DOHH2 (cell line): ENCODE data around the gene KL.

ENCODE experiments used
- H3F3A ChIP-seq: fragments of 200-600 bp; sonication (generic), shearing (Covaris generic); 2 replicates; pipeline ENCODE4 v1.6.0; 2016; ENCODE audit warnings: antibody characterized with exemption, mild to moderate bottlenecking; ENCODE audit not compliant: control insufficient read depth, insufficient read depth
- H3K27ac ChIP-seq: fragments of 200-600 bp; sonication (generic); 2 replicates; pipeline ENCODE4 v1.5.1; 2014; ENCODE audit warnings: low read depth, mild to moderate bottlenecking, low read length, moderate library complexity
- H3K27me3 ChIP-seq: fragments of 200-600 bp; sonication (generic); 2 replicates; pipeline ENCODE4 v1.6.1; 2014; ENCODE audit warnings: mild to moderate bottlenecking, low read length, mixed read lengths; ENCODE audit not compliant: control insufficient read depth
- H3K36me3 ChIP-seq: fragments of 200-600 bp; sonication (generic); 2 replicates; pipeline ENCODE4 v1.6.1; 2014; ENCODE audit warnings: mild to moderate bottlenecking, low read length, moderate library complexity, mixed read lengths; ENCODE audit not compliant: control insufficient read depth
- H3K4me1 ChIP-seq: fragments of 200-600 bp; sonication (generic); 2 replicates; pipeline ENCODE4 v1.6.1; 2014; ENCODE audit warnings: mild to moderate bottlenecking, low read length, mixed read lengths; ENCODE audit not compliant: control insufficient read depth
- H3K4me2 ChIP-seq: fragments of 200-600 bp; sonication (generic); 2 replicates; pipeline ENCODE4 v1.6.0; 2014; ENCODE audit warnings: mild to moderate bottlenecking, low read length, moderate library complexity
- H3K4me3 ChIP-seq: fragments of 200-600 bp; sonication (generic); 2 replicates; pipeline ENCODE4 v1.5.1; 2014; ENCODE audit warnings: mild to moderate bottlenecking, low read length, mixed read lengths
- H3K79me2 ChIP-seq: fragments of 200-600 bp; sonication (generic); 2 replicates; pipeline ENCODE4 v1.6.1; 2014; ENCODE audit warnings: mild to moderate bottlenecking, low read length, mixed read lengths; ENCODE audit not compliant: control insufficient read depth
- H3K9me2 ChIP-seq: fragments of 200-600 bp; sonication (generic); replicated peaks from 2 replicates; pipeline ENCODE4 v1.6.1; 2014; ENCODE audit warnings: mild to moderate bottlenecking, low read length, mixed read lengths; ENCODE audit not compliant: control insufficient read depth
- H3K9me3 ChIP-seq: fragments of 200-600 bp; sonication (generic); 2 replicates; pipeline ENCODE4 v1.6.1; 2014; ENCODE audit warnings: antibody characterized with exemption, low read length, mixed read lengths; ENCODE audit not compliant: control insufficient read depth, insufficient read depth
- H4K20me1 ChIP-seq: fragments of 200-600 bp; sonication (generic); 2 replicates; pipeline ENCODE4 v1.6.0; 2014; ENCODE audit warnings: low read depth, mild to moderate bottlenecking, antibody characterized with exemption, low read length, moderate library complexity; ENCODE audit not compliant: control insufficient read depth, insufficient read depth
- EZH2phosphoT487 ChIP-seq: fragments of 200-600 bp; sonication (generic); IDR thresholded peaks from 2 replicates; pipeline ENCODE4 v1.6.1; 2017; ENCODE audit warnings: borderline replicate concordance, mild to moderate bottlenecking, antibody characterized with exemption, low read length, moderate library complexity, mixed read lengths
- TF ChIP-seq, protein P1 (sequence below): fragments of 200-600 bp; sonication (generic); IDR thresholded peaks from one replicate; pipeline ENCODE4 v1.5.1; 2014; ENCODE audit warnings: antibody characterized with exemption, mild to moderate bottlenecking, low read depth, low read length; ENCODE audit not compliant: poor library complexity, severe bottlenecking

Gene KL

GRCh38 chr13:33007237-33007636 is 9.0 kb upstream of the KL start:
- Histone ChIP-seq H3K4me1 (no peaks in the 10 kb centered on the region), H3K4me2 (no peak overlapping the region), H3K9me2 (no peaks in the 10 kb centered on the region), H3K79me2 (no peaks in the 10 kb centered on the region), H3F3A (no peaks in the 10 kb centered on the region), H3K4me3 (no peak overlapping the region), H3K27me3 (no peaks in the 10 kb centered on the region), H3K9me3 (no peaks in the 10 kb centered on the region), H3K36me3 (no peaks in the 10 kb centered on the region), H4K20me1 (no peaks in the 10 kb centered on the region), H3K27ac (no peak overlapping the region)
- TF ChIP-seq EZH2phosphoT487 = no peak
- TF ChIP-seq, protein P1, sequence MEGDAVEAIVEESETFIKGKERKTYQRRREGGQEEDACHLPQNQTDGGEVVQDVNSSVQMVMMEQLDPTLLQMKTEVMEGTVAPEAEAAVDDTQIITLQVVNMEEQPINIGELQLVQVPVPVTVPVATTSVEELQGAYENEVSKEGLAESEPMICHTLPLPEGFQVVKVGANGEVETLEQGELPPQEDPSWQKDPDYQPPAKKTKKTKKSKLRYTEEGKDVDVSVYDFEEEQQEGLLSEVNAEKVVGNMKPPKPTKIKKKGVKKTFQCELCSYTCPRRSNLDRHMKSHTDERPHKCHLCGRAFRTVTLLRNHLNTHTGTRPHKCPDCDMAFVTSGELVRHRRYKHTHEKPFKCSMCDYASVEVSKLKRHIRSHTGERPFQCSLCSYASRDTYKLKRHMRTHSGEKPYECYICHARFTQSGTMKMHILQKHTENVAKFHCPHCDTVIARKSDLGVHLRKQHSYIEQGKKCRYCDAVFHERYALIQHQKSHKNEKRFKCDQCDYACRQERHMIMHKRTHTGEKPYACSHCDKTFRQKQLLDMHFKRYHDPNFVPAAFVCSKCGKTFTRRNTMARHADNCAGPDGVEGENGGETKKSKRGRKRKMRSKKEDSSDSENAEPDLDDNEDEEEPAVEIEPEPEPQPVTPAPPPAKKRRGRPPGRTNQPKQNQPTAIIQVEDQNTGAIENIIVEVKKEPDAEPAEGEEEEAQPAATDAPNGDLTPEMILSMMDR = no peak

DNA sequence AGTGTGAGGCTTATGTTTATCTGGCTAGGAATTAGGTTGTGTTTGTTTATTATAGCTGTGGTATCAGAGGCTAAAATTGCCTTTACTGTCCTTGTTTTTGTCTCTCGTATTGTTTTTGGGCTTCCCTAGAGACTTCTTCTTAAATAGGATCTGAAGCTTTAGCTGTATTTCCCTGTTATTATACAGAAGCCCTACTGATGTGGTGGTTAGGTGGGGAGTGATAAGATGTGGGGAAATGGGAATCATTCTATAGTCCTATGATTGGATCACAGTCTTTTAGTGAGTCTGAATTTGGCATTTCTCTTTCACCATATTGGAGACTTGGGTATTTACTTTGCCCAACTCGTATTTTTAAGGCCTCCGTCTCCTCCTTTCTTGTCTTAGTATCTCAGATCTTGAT is 8.3 kb upstream of the KL start:
- Histone ChIP-seq H3K9me2 (no peaks in the 10 kb centered on the region), H3K27ac (no peak overlapping the region), H3K4me3 (no peak overlapping the region), H3K4me2 (no peak overlapping the region), H3K79me2 (no peaks in the 10 kb centered on the region), H3K9me3 (no peaks in the 10 kb centered on the region), H3K36me3 (no peaks in the 10 kb centered on the region), H3K4me1 (no peaks in the 10 kb centered on the region), H3F3A (no peaks in the 10 kb centered on the region), H4K20me1 (no peaks in the 10 kb centered on the region), H3K27me3 (no peaks in the 10 kb centered on the region)
- TF ChIP-seq EZH2phosphoT487 = no peak
- TF ChIP-seq, protein P1 = no peak

DNA sequence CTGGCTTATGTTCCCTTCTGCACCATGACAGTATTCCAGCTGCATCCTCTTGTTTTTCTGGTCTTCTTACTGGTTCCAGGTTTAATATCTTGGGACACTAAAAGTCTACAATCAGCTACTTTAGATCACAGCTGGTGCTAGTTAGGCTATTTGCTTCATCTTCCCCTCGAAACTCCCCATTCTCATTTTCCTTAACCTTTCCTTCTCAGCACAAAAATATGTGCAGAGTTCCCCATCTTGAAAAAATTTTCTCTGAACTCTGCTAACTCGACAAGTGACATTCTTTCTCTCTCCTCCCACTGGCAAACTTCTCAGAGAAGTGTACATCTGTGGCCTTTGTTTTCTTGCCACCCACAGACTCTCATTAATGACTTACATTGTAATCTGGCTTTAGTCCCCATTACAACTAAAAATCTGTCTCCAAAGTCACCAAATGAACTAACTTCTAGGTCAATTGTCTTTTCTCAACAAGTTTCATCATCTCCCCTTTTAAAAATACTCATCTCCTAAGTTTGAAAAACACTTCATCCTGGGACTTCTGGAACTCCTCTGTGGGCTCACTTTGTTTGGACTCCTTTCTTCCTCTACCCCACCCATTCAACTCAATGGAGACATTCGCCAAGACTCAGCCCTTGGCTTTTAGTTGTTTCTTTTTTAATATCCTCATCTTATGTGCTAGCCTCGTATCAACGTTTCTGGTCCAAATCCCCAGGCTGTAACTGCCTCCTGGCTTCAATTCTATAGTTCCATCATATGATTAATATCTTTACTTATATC is 7.1 kb upstream of the KL start:
- H3K36me3 ChIP-seq = no peaks in the 10 kb centered on the region
- no peaks in the 10 kb centered on the region for H3K9me3 ChIP-seq
- no peak overlapping the region for H3K4me2 ChIP-seq
- H3K79me2 ChIP-seq = no peaks in the 10 kb centered on the region
- no peaks in the 10 kb centered on the region for H3K9me2 ChIP-seq
- no peaks in the 10 kb centered on the region for H4K20me1 ChIP-seq
- no peaks in the 10 kb centered on the region for H3F3A ChIP-seq
- TF ChIP-seq, protein P1 = no peak
- TF ChIP-seq EZH2phosphoT487 = no peak
- 0 out of 2 replicates have a peak, but pooled peaks cover 3% of the 10 kb centered on the region for H3K27me3 ChIP-seq
- H3K4me1 ChIP-seq = no peaks in the 10 kb centered on the region
- H3K27ac ChIP-seq = no peak overlapping the region
- no peak overlapping the region for H3K4me3 ChIP-seq
